Hepatocyte (in vitro differentiated cells): ENCODE results near the gene GMDS.

Experiments used
- CTCF ChIP-seq: fragments of 200-600 bp; sonication (generic); IDR thresholded peaks from 2 replicates; pipeline ENCODE4 v1.5.1; 2016; ENCODE audit warnings: antibody characterized with exemption, mild to moderate bottlenecking; ENCODE audit not compliant: poor library complexity
- EZH2 ChIP-seq: fragments of 200-600 bp; sonication (generic); IDR thresholded peaks from 2 replicates; pipeline ENCODE4 v1.6.1; 2016; ENCODE audit warnings: antibody characterized with exemption, mild to moderate bottlenecking, borderline replicate concordance
- EZH2phosphoT487 ChIP-seq: fragments of 200-600 bp; sonication (generic); IDR thresholded peaks from one replicate; pipeline ENCODE4 v1.6.1; 2018; ENCODE audit warnings: antibody characterized with exemption, mild to moderate bottlenecking, low read depth, moderate library complexity; ENCODE audit not compliant: unreplicated experiment, severe bottlenecking

GRCh38 chr6:2086326-2086965, 159.0 kb downstream of the GMDS start:
- TF ChIP-seq CTCF, result no peak
- no peak for TF ChIP-seq EZH2phosphoT487
- TF ChIP-seq EZH2, result no peak
